ENCODE measurements around the gene PUS1.
"Not testable (repeated sequence)": the region's sequence is repeated elsewhere in the genome, so short reads cannot be mapped to it uniquely, and the experiment has no call there.

The PUS1 gene

DNA sequence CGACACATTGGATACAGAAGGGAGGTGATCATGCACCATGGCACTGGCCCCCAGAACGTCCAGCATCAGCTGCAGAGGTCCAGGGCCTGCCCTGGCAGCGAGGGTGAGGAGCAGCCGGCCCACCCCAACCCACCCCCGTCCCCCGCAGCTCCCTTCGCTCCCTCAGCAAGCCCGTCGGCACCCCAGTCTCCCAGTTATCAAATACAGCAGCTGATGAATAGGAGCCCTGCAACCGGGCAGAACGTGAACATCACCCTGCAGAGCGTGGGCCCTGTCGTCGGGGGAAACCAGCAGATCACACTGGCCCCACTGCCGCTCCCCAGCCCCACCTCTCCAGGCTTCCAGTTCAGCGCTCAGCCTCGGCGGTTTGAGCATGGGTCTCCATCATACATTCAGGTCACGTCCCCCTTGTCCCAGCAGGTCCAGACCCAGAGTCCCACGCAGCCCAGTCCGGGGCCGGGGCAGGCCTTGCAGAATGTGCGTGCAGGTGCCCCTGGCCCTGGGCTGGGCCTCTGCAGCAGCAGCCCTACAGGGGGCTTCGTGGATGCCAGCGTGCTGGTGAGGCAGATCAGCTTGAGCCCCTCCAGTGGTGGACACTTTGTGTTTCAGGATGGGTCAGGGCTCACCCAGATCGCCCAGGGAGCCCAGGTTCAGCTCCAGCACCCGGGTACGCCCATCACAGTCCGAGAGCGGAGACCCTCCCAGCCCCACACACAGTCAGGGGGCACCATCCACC lies 31.7 kb downstream of the PUS1 start:
- DNase-seq (ENCODE audit: low read depth) = not testable (repeated sequence)

DNA sequence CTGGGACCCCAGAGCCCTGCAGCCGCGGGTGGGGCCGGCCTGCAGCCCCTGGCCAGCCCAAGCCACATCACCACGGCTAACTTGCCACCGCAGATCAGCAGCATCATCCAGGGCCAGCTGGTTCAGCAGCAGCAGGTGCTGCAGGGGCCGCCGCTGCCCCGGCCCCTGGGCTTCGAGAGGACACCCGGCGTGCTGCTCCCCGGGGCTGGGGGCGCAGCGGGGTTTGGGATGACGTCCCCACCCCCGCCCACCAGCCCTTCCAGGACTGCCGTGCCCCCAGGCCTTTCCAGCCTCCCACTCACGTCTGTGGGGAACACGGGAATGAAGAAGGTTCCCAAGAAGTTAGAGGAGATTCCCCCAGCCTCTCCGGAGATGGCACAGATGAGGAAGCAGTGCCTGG lies 32.3 kb downstream of the PUS1 start:
- not testable (repeated sequence) for DNase-seq (ENCODE audit: low read depth)

DNA sequence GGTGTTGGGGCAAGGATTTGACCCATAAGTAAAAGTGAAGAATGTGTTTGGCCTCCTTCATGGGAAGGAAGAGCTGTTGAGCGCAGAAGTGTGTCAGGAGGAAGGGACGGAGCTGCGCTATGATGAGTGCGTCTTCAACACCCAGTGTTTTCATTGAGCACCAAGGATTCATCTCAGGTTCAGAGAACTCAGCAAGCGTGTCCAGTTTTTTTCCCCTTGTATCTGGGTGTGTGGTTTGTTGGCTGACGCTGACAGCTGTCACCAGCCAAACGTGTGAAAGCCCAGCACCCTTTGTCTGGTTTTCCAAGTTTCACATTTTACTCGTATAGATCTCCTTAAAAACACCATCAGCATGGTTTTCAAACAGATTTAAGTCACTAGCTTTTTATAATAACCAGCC lies 33.0 kb downstream of the PUS1 start:
- DNase-seq (ENCODE audit: low read depth) = no peak

DNA sequence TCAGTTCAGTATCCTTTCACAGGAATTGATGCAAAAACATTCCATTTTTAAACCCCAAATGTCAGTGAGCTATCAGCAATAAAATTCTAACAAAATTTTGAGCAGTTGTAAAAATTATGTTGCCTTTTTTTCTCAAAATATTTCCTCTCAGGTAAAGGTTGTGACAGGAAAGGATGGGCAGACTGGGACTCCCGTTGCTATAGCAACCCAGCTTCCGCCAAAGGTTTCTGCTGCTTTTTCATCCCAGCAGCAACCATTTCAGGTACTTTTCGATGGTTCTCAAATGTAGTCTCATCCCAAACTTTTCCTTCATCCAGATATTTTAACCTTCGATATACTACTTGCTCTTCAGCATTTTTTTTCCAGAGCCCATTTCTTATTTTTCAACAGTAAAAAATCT lies 34.3 kb downstream of the PUS1 start:
- DNase-seq (ENCODE audit: low read depth) = no peak

DNA sequence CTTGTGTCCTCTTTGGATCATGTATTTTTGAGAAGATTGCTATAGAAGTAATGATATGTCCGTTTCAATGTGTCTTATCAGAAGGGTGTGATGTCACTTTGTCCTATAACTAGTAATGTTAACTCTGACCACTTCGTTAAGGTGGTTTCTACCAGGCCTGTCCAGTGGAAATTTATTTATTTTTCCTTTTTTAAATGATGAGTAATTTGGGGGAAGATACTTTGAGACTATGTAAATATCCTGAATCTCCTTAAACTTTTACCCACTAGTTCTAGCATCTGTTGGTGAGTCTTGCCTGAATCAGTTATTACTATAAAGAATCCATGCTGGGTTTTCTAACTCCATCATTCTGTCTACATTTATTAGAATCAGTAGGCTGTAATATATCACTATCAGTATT lies 36.0 kb downstream of the PUS1 start:
- no peak for DNase-seq (ENCODE audit: low read depth)

DNA sequence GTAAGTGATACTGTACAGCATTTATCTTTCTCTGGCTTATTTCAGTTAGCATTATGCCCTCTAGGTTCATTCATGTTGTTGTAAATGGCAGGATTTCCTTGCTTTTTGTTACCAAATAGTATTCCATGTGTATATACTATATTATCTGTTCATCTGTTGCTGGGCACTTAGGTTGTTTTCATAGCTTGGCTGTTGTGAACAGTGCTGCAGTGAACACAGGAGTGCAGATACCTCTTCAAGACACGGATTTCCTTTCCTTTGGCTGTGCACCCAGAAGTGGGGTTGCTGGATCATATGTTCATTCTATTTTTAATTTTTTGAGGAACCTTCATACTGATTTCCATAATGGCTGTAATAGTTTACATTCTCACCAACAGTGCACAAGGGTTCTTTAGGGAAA lies 42.1 kb downstream of the PUS1 start:
- DNase-seq (ENCODE audit: low read depth) = no peak

DNA sequence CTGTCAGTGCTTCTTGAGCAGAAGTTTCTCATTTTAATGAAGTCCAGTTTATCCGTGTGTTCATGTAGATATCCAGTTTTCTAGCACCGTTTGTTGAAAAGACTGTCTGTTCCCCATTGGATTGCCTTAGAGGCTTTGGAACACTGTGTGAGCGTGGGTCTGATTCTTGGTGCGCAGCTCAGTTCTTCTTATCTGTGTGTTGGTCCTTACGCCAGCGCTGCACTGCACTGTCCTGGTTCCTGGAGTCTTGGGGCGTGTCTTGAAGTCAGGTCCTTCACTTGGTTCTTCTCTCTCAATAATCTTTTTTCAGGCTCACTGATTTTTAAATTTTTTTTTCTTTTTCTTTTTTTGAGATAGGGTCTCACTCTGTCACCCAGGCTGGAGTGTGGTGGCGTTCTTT lies 46.2 kb downstream of the PUS1 start:
- no peak for DNase-seq (ENCODE audit: low read depth)

DNA sequence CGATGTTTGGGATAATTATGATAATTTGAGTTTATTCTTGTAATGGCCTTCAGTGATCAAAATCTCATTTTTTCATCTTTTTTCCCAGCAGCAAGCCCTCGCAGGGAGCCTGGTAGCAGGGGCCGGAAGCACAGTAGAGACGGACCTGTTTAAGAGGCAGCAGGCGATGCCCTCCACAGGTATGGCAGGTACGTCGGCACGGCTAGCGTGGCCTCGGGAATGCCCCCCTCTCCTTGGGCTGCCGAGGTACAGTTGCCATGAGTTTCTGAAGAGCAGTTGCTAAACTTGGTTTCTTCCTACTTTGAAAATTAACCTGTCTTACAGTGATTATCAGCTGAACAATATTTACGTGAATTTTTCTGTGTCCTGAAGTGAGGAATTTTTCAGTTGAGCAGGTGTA lies 50.5 kb downstream of the PUS1 start:
- DNase-seq (ENCODE audit: low read depth) = no peak

DNA sequence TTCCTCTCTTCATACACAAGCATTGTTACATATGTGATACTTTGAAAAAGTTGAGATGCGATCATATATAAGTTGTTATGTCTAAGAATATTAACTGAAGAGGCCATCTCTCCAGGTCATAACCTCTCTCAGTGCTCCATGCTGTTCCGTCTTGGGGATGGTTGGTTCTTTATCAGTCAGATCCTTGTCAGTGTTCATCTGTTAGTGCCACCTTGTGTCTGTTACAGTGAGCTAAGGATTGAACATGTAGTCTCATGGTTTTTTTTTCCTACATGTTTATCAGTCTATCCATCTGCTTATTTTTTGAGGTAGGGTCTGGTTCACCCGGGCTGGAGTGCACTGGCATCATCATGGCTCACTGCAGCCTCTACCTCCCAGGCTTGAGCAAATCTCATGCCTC lies 51.2 kb downstream of the PUS1 start:
- DNase-seq (ENCODE audit: low read depth) = no peak

DNA sequence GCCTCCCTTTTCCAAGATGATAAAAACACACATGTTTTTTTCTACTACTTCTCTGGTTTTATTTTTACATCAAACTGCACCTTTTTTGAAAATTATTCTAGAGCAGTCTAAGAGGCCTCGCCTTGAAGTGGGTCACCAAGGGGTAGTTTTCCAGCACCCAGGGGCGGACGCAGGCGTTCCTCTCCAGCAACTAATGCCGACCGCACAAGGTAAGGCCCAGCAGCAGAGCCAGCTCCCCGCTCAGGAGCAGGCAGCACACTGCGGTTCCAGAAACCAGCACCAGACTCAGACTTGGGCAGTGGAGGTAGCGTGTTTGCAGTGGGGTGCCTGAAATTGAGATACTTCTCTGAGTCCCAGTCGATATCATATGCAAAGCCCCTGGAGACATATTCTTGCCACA lies 52.3 kb downstream of the PUS1 start:
- no peak for DNase-seq (ENCODE audit: low read depth)

DNA sequence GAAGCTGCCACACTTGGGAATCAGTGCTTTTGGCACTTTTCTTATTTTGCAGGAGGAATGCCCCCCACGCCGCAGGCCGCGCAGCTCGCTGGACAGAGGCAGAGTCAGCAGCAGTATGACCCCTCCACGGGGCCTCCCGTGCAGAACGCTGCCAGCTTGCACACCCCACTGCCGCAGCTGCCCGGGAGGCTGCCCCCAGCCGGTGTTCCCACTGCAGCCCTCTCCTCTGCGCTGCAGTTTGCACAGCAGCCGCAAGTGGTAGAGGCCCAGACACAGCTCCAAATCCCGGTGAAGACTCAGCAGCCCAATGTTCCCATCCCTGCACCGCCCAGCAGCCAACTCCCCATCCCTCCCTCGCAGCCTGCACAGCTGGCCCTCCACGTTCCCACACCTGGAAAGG lies 53.0 kb downstream of the PUS1 start:
- DNase-seq (ENCODE audit: low read depth) = no peak

DNA sequence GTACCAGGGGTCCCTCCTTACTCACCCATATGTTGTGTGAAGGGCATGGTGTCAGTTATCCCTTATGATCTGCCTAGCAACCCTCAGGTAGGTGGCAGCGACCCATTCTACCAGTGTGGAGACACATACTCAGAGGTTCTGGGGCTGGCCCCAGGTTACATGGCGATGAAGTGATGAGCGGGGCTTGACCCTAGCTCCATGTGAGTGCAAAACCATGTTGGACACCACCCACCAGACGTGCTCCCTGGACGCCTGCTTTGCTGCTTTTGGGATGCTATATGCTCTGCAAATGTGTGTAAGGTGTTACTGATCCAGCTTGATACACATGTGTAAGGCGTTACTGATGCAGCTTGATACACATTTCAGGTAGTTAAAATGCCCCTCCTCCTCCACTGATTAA lies 54.0 kb downstream of the PUS1 start:
- DNase-seq (ENCODE audit: low read depth) = no peak

DNA sequence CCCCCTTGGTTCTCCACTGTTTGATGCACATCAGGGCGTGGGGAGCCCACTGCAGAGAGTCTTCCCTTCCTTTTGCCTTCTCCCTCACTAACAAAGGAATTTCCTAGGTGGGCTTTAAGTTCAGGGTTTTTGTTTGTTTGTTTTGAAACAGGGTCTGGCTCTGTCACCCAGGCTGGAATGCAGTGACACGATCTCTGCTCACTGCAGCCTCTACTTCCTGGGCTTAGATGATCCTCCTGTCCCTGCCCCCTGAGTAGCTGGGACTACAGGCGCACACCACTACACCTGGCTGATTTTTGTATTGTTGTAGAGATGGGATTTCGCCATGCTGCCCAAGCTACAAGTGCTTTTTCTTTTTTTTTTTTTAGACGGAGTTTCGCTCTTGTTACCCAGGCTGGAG lies 54.5 kb downstream of the PUS1 start:
- no peak for DNase-seq (ENCODE audit: low read depth)

DNA sequence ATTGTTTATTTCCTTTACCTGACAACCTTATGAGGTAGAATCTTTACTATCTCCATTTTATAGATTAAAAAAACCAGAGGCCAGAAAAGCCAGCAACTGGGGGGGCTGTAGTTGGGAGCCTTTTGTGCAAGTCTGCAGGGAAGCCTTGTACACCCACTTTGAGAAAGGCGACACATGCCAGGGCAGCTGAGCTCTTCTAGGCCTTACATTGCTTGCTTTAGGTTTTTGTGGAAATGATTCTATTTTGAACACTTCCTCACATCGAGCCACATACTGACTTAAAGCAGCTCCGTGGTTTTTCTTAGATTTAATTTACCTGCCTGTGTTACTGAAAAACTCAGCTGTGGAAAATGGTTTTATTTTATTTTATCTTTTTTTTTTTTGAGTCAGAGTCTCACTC lies 55.3 kb downstream of the PUS1 start:
- no peak for DNase-seq (ENCODE audit: low read depth)

DNA sequence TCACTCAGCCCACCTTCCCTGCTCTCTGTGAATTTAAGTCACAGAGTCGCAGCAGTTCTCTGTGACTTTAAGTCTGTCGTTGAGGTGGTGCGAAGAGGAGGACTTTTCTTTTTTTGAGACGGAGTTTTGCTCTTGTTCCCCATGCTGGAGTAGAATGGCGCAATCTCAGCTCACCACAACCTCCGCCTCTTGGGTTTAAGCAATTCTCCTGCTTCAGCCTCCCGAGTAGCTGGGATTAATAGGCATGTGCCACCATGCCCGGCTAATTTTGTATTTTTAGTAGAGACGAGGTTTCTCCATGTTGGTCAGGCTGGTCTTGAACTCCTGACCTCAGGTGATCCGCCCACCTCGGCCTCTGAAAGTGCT lies 56.4 kb downstream of the PUS1 start:
- DNase-seq (ENCODE audit: low read depth) = not testable (repeated sequence)

DNA sequence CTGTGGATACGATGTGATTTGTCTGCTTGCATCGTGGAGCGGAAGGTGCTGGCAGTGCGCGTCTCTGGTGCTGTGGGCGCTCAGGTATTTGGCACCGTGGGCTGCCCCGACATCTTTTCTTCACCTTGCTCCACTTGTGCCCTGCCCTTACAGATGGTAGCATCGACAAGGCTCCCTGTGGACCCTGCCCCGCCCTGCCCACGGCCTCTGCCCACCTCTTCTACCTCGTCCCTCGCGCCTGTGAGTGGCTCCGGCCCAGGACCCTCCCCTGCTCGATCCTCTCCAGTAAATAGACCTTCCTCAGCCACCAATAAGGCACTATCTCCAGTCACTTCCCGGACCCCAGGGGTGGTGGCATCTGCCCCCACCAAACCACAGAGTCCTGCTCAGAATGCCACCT lies 57.3 kb downstream of the PUS1 start:
- DNase-seq (ENCODE audit: low read depth) = no peak

DNA sequence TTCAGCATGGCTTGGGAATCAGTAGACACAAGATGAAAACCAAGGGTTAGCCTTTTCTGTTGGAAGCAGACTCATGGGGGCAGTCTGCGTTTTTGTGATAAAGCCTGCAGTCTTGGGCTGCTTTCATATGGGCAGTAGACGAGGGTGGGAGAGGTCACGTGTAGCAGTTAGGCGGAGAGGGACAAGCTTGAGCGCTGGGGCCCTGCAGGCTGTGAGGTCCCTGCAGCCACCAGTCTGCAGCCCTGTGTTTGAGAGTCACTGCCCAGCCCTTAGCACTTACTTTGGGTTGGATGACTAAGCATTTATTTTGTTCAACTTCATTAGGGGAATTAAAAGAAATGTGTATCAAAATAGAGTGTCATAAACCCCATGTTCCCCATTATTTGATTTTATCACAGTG lies 57.8 kb downstream of the PUS1 start:
- DNase-seq (ENCODE audit: low read depth) = no peak

DNA sequence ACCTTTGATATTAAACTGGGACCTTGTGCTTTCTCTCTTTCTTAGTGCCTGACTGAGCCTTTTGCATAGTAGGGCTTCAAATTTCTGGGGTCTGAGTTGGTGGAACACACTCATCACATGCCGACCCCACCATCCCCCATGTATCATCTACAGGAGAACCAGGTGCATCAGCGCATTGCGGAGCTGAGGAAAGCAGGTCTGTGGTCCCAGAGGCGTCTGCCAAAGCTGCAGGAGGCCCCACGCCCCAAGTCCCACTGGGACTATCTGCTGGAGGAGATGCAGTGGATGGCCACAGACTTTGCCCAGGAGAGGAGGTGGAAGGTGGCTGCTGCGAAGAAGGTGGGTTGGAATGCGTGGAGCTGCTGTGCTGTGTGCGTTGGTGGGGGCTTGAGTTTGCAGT lies 58.5 kb downstream of the PUS1 start:
- no peak for DNase-seq (ENCODE audit: low read depth)

DNA sequence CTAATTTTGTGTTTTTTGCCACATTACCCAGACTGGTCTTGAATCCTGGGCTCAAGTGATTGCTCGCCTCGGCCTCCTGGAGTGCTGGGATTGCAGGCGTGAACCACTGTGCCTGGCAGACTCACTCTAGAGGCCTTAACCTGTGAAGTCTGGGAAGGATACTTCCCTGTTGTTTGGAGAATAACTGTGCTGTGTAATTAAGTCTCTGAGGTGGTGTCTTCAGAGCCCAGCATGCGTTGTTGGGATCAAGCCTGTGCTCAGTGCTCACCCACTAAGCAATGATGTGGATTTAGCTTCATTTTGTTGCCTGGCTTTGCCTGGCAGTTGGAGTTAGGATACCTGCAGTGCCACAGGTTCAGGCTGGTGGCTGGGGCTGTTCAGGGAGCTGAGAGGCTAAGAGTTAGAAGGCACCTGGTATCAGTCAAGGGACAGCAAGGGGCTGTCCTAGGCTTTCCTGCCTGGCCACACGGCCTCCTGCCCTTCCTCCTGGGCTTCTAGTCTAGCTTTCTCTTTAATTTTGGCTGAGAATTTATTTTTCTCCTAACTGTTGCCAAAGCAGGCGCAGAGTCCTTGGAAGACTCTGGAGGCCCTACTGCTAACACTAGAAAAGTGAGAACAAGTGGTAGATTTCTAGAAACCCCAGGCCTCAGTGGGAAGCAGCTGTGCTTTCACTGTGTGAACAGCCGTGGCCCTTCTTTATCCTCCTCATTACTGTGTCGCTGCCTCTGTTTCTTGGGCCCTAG lies 59.1 kb downstream of the PUS1 start:
- DNase-seq (ENCODE audit: low read depth) = no peak

DNA sequence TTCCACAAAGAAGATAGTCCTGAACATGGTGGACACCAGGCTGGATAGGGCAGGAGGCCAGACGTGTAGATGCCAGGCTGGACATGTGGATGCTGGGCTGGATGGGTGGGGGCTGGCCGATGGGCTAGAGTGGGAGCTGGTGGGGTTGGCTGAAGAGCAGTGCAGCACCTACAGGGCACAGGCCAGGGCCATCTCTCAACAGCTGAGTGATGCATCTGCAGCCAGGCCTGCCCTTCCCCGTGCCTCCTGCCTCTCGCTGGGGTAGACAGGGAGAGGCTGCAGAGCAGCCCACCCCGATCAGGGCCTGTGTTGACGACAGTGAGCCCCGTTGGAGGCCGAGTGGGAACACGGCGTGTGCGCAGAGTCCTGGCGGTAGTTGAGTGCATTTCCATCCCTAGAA lies 59.9 kb downstream of the PUS1 start:
- no peak for DNase-seq (ENCODE audit: low read depth)

DNA sequence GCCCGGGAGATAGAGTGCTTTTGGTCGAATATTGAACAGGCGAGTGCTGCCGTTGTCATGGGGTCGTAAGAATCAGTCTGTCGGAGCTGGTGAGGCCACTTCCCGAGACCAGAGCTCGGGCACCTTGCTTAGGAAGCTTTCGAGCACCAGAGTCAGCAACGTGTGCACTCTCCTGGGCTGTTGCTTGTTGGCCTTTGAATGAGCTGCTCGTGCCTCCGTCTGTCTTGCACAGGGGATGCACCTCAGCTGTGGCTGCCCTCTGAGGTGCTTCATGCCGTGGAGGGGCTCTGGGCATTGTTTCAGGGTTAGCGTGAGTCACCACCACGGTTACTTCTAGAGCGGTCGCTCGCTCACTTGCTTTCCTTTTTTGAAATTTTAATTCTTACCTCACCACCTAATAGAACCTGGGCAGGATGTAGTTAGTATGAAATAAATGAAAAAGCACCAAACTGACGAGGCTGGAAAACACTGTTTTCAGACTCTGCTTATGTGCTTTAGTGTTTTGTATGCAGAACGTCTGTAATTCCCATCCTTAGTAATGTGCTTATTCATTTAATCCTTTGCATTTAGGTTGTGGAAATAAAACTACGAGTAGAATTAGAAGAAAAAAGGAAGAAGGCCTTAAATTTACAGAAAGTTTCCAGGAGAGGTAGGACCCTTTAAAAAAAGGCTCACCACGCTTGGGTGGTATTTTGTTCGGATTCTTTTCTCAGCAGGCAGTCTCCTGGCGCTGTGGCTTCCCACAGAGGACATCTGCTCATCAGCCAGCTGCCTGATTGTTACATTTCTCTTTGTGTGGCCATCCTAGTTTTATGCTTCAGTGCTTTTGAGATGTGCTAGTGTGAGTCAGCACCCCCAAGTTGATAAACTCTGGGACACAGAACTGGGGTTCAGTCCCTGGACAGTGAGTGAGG lies 61.2 kb downstream of the PUS1 start:
- no peak for DNase-seq (ENCODE audit: low read depth)

DNA sequence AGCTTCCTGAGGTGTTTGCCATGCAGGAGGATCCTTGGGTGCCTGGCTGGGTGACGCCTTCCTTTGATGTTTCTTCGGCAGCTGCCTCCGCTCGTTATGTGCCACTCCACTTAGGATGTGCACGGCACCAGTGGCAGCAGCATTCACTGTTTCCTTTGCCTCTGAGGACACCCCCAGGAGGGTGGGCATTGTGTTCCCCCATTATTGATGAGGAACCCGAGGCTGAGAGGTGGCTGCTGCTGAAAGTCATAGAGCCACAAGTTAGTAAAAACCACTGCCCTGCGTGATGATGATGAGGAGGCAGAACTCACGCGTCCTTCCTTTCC lies 61.9 kb downstream of the PUS1 start:
- DNase-seq (ENCODE audit: low read depth) = no peak

DNA sequence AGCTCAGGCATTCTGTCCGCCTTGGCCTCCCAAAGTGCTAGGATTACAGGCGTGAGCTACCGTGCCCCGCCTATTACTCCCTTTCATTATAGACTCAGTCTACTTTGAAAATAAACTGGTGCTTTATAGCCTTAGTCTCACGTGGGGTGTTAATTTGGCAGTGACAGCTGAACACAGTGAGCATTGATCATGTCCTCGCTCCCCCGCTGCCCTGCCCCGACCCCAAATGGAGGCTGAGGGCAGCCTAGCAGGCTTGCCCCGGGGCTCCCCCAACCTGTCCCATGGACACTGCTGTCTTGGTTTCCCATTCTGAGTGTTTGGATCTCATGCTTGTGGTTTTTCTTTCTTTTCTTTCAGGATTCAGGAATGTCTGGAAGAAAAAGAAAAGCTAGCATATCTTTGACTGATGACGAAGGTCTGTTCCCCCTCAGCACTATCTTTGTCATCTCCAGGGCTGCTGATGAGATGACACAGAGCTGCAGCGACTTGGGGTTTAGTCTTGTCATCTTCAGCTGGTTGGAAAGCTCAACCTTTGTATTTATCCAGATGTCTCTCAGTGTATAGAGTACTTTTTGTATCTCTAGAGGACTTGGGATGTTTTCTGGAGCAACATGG lies 62.8 kb downstream of the PUS1 start:
- DNase-seq (ENCODE audit: low read depth) = no peak
